ENCODE measurements around the gene UBL4A.

- TF ChIP-seq CTCF (IDR thresholded peaks at IDR 0.05) = no peak
- TF ChIP-seq POLR2A (IDR thresholded peaks at IDR 0.05) = no peak
- TF ChIP-seq POLR2AphosphoS5 (IDR thresholded peaks at IDR 0.05; ENCODE audit: insufficient read depth in 1 of 2, low read depth in 1 of 2) = no peak
Observed at GRCh38 chrX:154459832-154460231, 26.6 kb downstream of the UBL4A start.
